NB4 (cell line): ENCODE measurements around the gene MYOC.
"Not testable (repeated sequence)": the region's sequence is repeated elsewhere in the genome, so short reads cannot be mapped to it uniquely, and the experiment has no call there.

Source experiments
- POLR2A ChIP-seq: IDR thresholded peaks from 2 replicates; pipeline ENCODE4 v1.6.1; 2011; ENCODE audit warnings: mild to moderate bottlenecking; ENCODE audit not compliant: insufficient read length; ENCODE audit errors: extremely low read depth
- TF ChIP-seq, protein P1 (sequence below): IDR thresholded peaks from one replicate; pipeline ENCODE4 v1.5.1; 2012; ENCODE audit warnings: low read depth, low read length

DNA sequence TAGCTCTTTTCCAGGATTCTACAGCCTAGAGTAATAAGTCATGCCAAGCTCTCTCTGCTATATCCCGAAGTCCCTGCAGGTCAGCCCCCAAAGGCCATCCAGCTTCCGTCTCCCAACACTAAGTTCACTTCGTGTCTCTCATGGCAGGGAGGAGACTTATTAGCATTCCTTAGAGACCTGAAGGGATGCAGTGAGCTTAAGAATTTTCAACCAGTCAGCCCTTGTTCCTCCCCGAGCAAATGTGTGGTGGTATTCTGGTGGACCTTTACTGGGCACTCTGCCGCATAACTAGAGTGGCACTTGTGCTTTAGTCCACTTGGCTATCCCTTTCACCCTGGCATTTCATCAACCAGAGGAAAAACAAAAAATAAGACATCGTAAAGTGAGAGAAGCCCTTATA lies 49.4 kb downstream of the MYOC start:
- TF ChIP-seq, protein P1, sequence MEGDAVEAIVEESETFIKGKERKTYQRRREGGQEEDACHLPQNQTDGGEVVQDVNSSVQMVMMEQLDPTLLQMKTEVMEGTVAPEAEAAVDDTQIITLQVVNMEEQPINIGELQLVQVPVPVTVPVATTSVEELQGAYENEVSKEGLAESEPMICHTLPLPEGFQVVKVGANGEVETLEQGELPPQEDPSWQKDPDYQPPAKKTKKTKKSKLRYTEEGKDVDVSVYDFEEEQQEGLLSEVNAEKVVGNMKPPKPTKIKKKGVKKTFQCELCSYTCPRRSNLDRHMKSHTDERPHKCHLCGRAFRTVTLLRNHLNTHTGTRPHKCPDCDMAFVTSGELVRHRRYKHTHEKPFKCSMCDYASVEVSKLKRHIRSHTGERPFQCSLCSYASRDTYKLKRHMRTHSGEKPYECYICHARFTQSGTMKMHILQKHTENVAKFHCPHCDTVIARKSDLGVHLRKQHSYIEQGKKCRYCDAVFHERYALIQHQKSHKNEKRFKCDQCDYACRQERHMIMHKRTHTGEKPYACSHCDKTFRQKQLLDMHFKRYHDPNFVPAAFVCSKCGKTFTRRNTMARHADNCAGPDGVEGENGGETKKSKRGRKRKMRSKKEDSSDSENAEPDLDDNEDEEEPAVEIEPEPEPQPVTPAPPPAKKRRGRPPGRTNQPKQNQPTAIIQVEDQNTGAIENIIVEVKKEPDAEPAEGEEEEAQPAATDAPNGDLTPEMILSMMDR = not testable (repeated sequence)
- TF ChIP-seq POLR2A = not testable (repeated sequence)
